T-helper 22 cell (primary cell): Measurements from ENCODE around the gene RPL10A.

ENCODE experiments used
- DNase-seq: peaks from one replicate; pipeline ENCODE4 v3.0.0-alpha.2; 2020; ENCODE audit warnings: low read depth

Gene RPL10A

DNA sequence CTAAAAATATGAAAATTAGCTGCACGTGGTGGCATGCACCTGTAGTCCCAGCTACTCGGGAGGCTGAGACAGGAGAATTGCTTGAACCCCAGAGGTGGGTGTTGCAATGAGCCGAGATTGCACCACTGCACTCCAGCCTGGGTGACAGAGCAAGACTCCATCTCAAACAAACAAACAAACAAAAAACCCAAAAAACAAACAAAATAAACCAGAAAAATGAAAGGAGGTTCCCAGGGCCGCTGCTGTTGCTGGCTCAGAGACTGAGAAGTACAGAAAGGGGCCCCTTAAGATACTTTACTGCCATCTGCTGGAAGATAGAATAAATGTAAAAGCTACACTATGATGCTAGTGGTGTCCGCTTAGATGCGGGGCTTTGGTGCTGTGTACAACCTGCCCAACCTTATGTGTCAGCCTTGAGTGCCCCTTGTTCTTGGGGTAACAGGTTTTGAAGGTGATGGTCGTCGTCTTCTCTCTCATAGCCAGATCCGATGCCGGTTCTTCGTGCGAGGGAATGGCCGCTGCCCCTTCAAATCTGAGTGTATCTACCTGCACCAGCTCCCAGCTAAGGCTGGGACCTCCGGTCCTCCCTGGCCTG lies 18.8 kb upstream of the RPL10A start:
- DNase-seq = no peak

DNA sequence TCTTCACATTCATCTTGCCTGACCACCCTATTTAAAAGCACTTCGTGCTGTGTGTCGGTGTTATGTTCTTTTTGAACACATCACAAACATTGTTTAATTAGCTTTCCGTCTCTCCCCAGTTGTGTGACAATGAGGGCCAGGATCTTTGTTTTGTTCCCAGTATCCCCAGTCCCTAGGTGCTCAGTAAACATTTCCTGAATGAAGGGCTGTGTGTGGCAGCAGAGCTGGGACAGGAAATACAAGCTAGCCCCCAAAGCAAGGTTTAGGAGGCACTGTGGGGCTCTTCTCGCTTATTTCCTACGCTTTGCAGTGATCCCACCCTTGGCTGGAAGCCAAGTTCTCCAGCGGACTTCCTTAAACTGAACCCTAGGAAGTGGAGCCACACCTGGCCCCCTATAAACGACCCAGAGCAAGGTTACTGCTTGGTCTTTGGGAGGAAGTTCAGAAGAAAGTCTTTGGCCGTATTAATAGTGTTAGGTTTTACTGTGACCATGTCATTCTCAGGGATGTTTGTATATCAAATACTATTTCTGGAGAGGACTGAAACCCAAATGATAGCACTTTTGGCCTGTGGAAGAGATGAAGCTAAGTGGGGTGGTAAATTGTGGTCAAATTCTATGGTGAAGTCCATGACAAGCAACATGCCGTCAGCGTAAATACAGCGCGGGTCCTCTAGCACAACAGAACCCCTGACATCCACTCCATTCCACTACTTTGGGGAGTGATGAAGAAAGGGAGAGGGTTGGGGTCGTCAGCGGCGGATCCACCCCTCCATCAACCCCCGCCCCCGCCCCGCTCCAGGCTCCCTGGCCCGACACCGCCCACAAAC lies 16.6 kb upstream of the RPL10A start:
- DNase-seq = no peak

- DNase-seq = peak; percentile 81
Measured at GRCh38 chr6:35452183-35453090, 15.8 kb upstream of the RPL10A start, which contains the start of gene FANCE. FANCE (plus strand) TSS chr6:35452338; CDS start chr6:35452546, 208 bp downstream.

GRCh38 chr6:35453236-35453635 lies 15.0 kb upstream of the RPL10A start:
- no peak for DNase-seq

- DNase-seq = no peak
Measured at GRCh38 chr6:35454391-35455110, 13.7 kb upstream of the RPL10A start.

DNA sequence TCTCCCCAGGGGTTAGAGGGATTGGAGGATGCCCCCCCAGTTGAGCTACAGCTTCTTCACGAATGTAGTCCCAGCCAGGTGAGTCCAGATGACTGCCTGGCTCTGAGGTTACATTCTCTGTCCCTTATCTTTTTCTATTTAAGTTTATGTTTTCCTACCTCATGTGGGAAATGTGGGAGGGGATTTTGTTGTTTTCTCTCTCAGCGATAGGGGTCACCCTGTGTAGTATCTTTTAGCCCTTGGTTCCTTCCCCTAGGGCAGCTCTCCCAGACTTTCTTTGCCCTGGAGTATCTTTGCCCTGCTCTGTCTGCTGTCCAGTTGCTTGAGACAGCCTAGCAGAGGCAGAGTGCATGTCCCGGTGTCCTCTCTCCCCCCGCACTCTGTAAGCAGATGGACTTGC lies 10.3 kb upstream of the RPL10A start:
- no peak for DNase-seq

DNA sequence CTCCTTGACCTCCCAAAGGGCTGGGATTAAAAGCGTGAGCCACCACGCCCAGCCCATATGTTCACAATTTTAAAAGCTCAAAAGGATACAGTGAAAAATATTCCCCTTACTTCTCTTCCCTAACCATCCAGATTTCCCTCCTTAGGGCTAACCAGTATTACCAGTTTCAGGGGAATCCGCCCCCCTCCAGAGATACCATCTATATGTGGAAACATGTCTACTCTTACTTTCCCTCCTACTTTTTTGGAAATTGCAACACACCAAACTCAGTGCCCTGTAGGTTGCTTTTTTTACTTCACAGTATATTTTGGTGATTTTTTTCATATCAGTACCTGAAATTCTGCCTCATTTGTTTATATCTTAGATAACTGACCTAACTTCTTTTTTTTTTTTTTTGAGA lies 6.9 kb upstream of the RPL10A start:
- DNase-seq = no peak

GRCh38 chr6:35463292-35463691 lies 4.9 kb upstream of the RPL10A start:
- no peak for DNase-seq

- DNase-seq = no peak
Measured at GRCh38 chr6:35465646-35466045, 2.6 kb upstream of the RPL10A start.

- no peak for DNase-seq
Measured at GRCh38 chr6:35468980-35469750, 964 bp downstream of the RPL10A start.

DNA sequence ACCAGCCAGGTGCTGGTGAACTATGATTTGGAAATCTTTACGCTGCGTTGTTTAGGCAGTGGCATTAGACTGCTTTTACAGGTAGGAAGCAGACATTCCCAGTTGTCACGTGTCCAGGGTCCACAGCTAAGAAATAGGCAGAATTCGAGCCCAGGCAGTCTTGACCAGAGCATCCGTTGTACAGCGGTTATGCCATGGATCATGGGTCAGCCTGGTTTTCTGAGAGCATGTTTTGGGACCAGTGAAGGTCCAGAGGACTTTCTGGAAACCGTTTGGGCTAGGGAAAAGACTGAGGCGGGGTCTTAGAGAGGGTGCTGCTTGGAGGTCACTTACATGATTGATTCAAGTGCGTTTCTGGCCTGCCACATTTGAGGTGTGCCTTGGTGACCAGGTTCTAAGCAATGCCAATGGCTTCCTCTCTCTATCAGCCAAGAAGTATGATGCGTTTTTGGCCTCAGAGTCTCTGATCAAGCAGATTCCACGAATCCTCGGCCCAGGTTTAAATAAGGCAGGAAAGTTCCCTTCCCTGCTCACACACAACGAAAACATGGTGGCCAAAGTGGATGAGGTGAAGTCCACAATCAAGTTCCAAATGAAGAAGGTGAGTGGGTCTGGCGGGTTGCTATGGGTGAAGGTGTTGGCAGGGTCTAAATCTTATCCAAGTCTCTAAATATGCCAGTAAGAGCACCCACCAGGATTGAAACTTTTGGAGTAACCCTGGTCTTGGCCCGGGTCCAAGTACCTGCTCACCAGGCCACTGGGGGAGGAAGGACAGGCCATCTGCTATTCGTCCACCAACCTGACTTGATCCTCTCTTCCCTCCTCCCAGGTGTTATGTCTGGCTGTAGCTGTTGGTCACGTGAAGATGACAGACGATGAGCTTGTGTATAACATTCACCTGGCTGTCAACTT lies 1.8 kb downstream of the RPL10A start:
- DNase-seq = no peak

DNA sequence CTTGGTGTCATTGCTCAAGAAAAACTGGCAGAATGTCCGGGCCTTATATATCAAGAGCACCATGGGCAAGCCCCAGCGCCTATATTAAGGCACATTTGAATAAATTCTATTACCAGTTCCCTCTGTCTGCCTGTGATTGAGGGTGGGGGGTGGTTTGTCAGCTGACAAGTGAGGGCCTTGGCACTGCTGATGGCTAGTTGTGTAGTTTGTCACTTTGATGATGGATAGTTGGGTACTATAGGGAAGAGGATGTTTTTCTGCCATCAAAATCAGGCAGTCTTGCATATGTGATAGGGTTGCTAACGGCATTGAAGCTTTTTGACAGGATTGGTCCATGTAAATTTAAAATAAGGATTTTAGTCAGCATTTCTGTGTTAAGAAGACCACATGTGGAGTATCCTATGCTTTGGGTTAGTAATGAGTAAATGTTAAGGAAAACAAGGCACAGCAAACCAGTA lies 2.5 kb downstream of the RPL10A start:
- no peak for DNase-seq

- no peak for DNase-seq
Measured at GRCh38 chr6:35471836-35472345, 3.7 kb downstream of the RPL10A start.

DNA sequence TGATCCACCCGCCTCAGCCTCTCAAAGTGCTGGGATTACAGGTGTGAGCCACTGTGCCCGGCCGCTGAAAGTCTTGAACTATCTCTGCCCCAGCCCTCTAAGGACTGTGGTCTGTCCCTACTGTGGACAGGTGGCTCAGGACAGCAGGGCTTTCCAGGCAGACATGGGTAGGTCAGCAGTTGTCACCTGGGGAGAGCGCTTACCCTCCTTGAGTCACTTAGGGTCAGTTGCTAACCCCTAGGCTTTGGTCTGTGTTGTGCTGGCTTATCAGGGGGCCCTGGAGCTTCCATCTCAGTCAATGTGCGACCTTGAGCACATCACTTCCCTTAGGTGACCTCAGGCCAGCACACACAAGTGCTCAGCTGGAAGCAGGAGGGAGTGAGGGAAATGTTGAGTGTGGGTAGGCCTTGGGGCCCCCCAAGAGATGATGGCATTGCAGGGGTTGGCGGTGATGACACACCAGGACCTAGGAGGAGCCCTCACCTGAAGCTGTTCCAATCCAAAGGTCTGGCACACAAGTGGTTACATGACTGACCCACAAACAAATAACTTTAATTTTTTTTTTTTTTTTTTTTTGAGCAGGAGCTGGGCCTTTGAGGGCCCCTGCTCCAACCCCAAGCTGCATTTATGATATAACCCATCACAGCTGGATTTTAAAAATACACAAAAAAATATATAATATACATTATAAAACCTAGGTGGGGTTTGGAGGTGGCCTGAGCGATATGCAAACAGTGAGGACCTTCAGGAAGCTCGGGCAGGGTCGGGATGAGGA lies 5.1 kb downstream of the RPL10A start:
- no peak for DNase-seq

DNA sequence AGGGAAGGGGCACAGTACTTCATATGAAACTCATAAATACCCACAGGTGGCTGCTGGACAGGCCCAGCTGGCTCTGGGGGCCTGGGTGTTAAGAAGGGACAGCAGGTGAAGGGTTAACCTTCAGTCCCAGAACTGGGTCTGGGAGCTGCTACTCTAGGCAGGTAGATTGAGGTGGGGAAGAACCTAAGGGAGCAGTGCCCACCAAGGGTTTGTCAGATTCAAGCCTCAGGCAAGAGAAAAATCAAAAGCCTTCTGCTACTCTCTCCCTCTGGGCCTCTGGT lies 5.6 kb downstream of the RPL10A start:
- no peak for DNase-seq

- no peak for DNase-seq
Measured at GRCh38 chr6:35474131-35474941, 6.1 kb downstream of the RPL10A start.

DNA sequence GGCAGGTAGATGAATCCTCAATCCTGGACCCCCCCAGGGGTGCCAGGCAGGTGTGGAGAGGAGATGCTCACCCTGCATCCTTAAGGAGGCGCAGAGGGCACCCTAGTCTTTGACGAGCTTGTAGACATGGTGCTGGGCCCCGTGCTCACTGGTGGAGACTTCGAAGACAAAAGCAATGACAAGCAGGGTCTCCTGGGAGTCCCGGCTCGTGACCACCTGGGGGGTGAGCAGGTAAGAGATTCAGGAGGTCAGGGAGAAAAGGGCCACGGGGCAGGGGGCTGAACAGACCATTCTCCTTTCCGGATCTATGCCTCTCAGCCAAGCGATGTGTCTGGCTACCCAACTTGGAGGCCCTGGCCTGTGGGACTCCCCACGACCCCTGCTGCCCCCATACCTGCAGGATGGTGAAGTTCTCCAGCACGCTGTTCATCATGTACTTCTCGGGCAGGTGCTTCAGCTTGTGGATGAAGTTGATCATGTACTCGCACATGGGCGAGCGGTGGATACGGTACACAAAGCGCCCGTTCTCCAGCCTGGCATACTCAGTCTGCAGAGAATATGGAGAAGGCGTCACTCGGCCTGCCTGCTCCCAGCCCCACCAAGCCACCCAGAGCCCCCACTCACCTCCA lies 6.9 kb downstream of the RPL10A start:
- no peak for DNase-seq

- no peak for DNase-seq
Measured at GRCh38 chr6:35475573-35475972, 7.4 kb downstream of the RPL10A start.
